Measurements from ENCODE around the gene TTC39A. TPM values are rescaled to one million over a fixed set of nuclear protein-coding genes. Genes with fewer than 3 reads are reported as not detected.

TTC39A gene
- total RNA-seq, 1 experiment from 2014 or later = 15.4 TPM

DNA sequence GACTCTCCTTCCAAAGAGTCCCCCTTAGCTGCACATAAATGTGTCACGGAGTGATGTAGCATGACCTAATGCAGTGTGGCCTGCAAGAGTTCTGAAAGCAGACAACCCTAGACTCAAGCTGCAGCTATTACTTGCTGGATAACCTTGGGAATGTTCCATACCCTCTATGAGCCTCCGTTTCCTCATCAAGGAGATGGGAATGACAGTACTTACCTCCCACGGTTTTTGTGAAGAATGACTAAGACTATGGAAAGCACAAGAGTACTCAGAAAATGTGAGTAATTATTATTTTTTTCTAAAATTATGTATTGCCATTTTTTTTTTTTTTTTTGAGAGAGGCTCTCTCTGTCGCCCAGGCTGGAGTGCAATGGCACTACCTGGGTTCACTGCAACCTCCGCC lies 3.0 kb downstream of the TTC39A start:
- ATAC-seq (no peak), DNase-seq (ENCODE audit: low read depth, low spot score) (no peak)
- no peak overlapping the region for H3K9ac ChIP-seq (ENCODE audit: low read length)
- no peaks in the 10 kb centered on the region for H3K36me3 ChIP-seq (ENCODE audit: control insufficient read depth in 1 of 2, insufficient read depth in 2 of 2, low read length in 2 of 2)
- TF ChIP-seq CEBPB (IDR thresholded peaks at IDR 0.05; ENCODE audit: low read depth) (no peak), CBX3 (IDR thresholded peaks at IDR 0.05; ENCODE audit: low read depth) (no peak), YY1 (IDR thresholded peaks at IDR 0.05; ENCODE audit: extremely low read depth, insufficient replicate concordance, low read depth, low read length) (no peak), EGR1 (IDR thresholded peaks at IDR 0.05; ENCODE audit: low read depth) (no peak), JUND (IDR thresholded peaks at IDR 0.05) (no peak), ZNF274 (IDR thresholded peaks at IDR 0.05; ENCODE audit: low read depth, low read length) (no peak), TCF7L2 (IDR thresholded peaks at IDR 0.05; ENCODE audit: borderline replicate concordance, extremely low read depth, insufficient read depth, insufficient read length) (no peak), SRF (IDR thresholded peaks at IDR 0.05; ENCODE audit: low read depth) (no peak), RAD21 (IDR thresholded peaks at IDR 0.05; ENCODE audit: low read depth) (no peak), ZFX (IDR thresholded peaks at IDR 0.05) (no peak), POLR2AphosphoS5 (IDR thresholded peaks at IDR 0.05; ENCODE audit: low read depth, low read length) (no peak), EZH2phosphoT487 (IDR thresholded peaks at IDR 0.05; ENCODE audit: borderline replicate concordance) (no peak)
- TF ChIP-seq, protein P1, sequence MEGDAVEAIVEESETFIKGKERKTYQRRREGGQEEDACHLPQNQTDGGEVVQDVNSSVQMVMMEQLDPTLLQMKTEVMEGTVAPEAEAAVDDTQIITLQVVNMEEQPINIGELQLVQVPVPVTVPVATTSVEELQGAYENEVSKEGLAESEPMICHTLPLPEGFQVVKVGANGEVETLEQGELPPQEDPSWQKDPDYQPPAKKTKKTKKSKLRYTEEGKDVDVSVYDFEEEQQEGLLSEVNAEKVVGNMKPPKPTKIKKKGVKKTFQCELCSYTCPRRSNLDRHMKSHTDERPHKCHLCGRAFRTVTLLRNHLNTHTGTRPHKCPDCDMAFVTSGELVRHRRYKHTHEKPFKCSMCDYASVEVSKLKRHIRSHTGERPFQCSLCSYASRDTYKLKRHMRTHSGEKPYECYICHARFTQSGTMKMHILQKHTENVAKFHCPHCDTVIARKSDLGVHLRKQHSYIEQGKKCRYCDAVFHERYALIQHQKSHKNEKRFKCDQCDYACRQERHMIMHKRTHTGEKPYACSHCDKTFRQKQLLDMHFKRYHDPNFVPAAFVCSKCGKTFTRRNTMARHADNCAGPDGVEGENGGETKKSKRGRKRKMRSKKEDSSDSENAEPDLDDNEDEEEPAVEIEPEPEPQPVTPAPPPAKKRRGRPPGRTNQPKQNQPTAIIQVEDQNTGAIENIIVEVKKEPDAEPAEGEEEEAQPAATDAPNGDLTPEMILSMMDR (IDR thresholded peaks at IDR 0.05 in 2 of 3, conservative IDR thresholded peaks at IDR 0.05 in 1 of 3; ENCODE audit: borderline replicate concordance in 1 of 3, insufficient read depth in 1 of 3, low read depth in 2 of 3, low read length in 2 of 3) = no peak
- H3K27ac ChIP-seq (ENCODE audit: low read depth, low read length) = no peak overlapping the region
- peaks cover 20 to 46% of the 10 kb centered on the region in 2 experiments for H3K4me1 ChIP-seq (ENCODE audit: control insufficient read depth in 1 of 2, insufficient read depth in 2 of 2, low read length in 2 of 2)
- H3K4me3 ChIP-seq (replicated peaks in 1 of 2; ENCODE audit: low read depth in 1 of 2, low read length in 2 of 2) = no peak overlapping the region
- POLR2A ChIA-PET = no interaction called here
- CTCF ChIA-PET = no interaction called here
- RAD21 ChIA-PET (ENCODE audit: low non-redundant PET in 1 of 2, low total read pairs in 2 of 2, uncharacterized antibody in 2 of 2, unreplicated experiment in 2 of 2) = no interaction called here
- H3K27me3 ChIP-seq (ENCODE audit: insufficient read depth, low read length) = no peaks in the 10 kb centered on the region
- no peak overlapping the region for H3K4me2 ChIP-seq (ENCODE audit: low read length)
- no TSS peak for BruUV-seq (replicated peaks)
- H3K9me2 ChIP-seq (ENCODE audit: insufficient read depth) = no peaks in the 10 kb centered on the region
- H4K20me1 ChIP-seq (ENCODE audit: insufficient read depth) = no peaks in the 10 kb centered on the region
- no peak overlapping the region for H2AFZ ChIP-seq (ENCODE audit: low read depth, low read length, poor library complexity, severe bottlenecking)
- no peaks in the 10 kb centered on the region for H3K9me3 ChIP-seq (ENCODE audit: control insufficient read depth in 1 of 2, insufficient read depth in 1 of 2, low read depth in 1 of 2, low read length in 2 of 2)
- intact Hi-C loops (cut with micrococcal nuclease) = no loop called here
- H3K79me2 ChIP-seq (ENCODE audit: insufficient read depth, low read length) = peaks cover 2% of the 10 kb centered on the region; the same call in 1 of the 2 replicates
